HepG2 (cell line): Measurements from ENCODE around the gene AGBL3. TPM values are rescaled to one million over a fixed set of nuclear protein-coding genes. Genes with fewer than 3 reads are reported as not detected.

Experiments
- ATAC-seq: fragments of 200-7000 bp; cut with Tn5 transposase; 3 replicates; pipeline ENCODE4 v1.9.1; 2020; ENCODE audit warnings: mild to moderate bottlenecking, moderate library complexity
- BruUV-seq: library from RNA; stranded (reverse); fragments of 400-500 nt; replicated peaks from 2 replicates; lab custom pipeline; 2021; lab: Mats Ljungman, UMichigan
- CTCF ChIA-PET: fragments of 300-600 bp; formaldehyde crosslinking; extraction: SDS; loops from one replicate; lab custom pipeline; 2021; ENCODE audit warnings: low total read pairs, inconsistent platforms, low intra/inter-chr PET ratio; lab: Yijun Ruan, JAX
- POLR2A ChIA-PET: fragments of 350-600 bp; sonication (Branson Sonifier 250); formaldehyde crosslinking; loops from one replicate; lab custom pipeline; 2020; ENCODE audit warnings: antibody characterized with exemption, inconsistent platforms; lab: Yijun Ruan, JAX
- DNase-seq: peaks from one replicate; pipeline ENCODE4 v3.0.0-alpha.2; 2015; ENCODE audit warnings: low spot score
- FAIRE-seq: peaks from 3 replicates; lab custom pipeline; 2011; peaks lifted over from hg19 to GRCh38; lab: Jason Lieb, UNC
- H2AFZ ChIP-seq: one replicate; pipeline ENCODE4 v1.6.1; 2011; ENCODE audit warnings: low read length, inconsistent platforms
- H3K27ac ChIP-seq: fragments of 300-600 bp; 3 replicates; pipeline ENCODE4 v1.8.0; 2011; ENCODE audit warnings: mixed run types, mild to moderate bottlenecking, mixed read lengths, low read length, inconsistent platforms; ENCODE audit not compliant: insufficient read depth; ENCODE audit errors: extremely low read length
- H3K27me3 ChIP-seq, 2 experiments: fragments of 200-600 bp in 1 of 2; 2 replicates in 1 of 2; 3 replicates in 1 of 2; pipeline versions ENCODE4 v1.6.0 to v1.8.0; 2011; ENCODE audit warnings: low read length in 2 of 2, mild to moderate bottlenecking in 2 of 2, moderate library complexity in 2 of 2, inconsistent platforms in 1 of 2; ENCODE audit not compliant: insufficient read depth in 2 of 2, control insufficient read depth in 1 of 2
- H3K36me3 ChIP-seq, 2 experiments: fragments of 200-600 bp in 1 of 2; replicated peaks in 1 of 2; 2 replicates in 1 of 2; 3 replicates in 1 of 2; pipeline versions ENCODE4 v1.5.1 to v1.8.0; 2011; ENCODE audit warnings: low read length in 2 of 2, inconsistent platforms in 1 of 2; ENCODE audit not compliant: insufficient read depth in 2 of 2, control insufficient read depth in 1 of 2
- H3K4me1 ChIP-seq: 2 replicates; pipeline ENCODE4 v1.5.1; 2012; ENCODE audit warnings: low read length, inconsistent platforms; ENCODE audit not compliant: insufficient read depth
- H3K4me2 ChIP-seq: 2 replicates; pipeline ENCODE4 v1.6.0; 2011; ENCODE audit warnings: low read depth, low read length, inconsistent platforms
- H3K4me3 ChIP-seq, 3 experiments: fragments of 200-600 bp in 1 of 3; sonication (generic), shearing (Covaris generic) in 1 of 3; replicated peaks in 1 of 3; 2 replicates each; pipeline ENCODE4 v1.5.1; 2011 to 2016; ENCODE audit warnings: low read length in 3 of 3, inconsistent platforms in 2 of 3, low read depth in 2 of 3, mild to moderate bottlenecking in 2 of 3, control low read depth in 1 of 3, mixed read lengths in 1 of 3; ENCODE audit not compliant: insufficient read depth in 1 of 3
- H3K79me2 ChIP-seq: one replicate; pipeline ENCODE4 v1.6.1; 2011; ENCODE audit warnings: low read length, inconsistent platforms; ENCODE audit not compliant: insufficient read depth
- H3K9ac ChIP-seq: 2 replicates; pipeline ENCODE4 v1.6.0; 2011; ENCODE audit warnings: mild to moderate bottlenecking, low read depth, low read length, inconsistent platforms; ENCODE audit not compliant: insufficient read depth
- H3K9me3 ChIP-seq: 2 replicates; pipeline ENCODE4 v1.5.1; 2012; ENCODE audit warnings: mild to moderate bottlenecking, low read length
- H4K20me1 ChIP-seq: 2 replicates; pipeline ENCODE4 v1.6.0; 2011; ENCODE audit warnings: inconsistent platforms, mild to moderate bottlenecking, low read length, moderate library complexity; ENCODE audit not compliant: insufficient read depth
- CENPT ChIP-seq: sonication (generic); formaldehyde crosslinking; IDR thresholded peaks from 2 replicates; pipeline ENCODE4 v1.8.0; 2022; ENCODE audit warnings: low read depth, mild to moderate bottlenecking, moderate library complexity, missing genetic modification reagents
- GPN1 ChIP-seq: sonication (generic); formaldehyde crosslinking; IDR thresholded peaks from 2 replicates; pipeline ENCODE4 v1.5.1; 2020; ENCODE audit warnings: missing genetic modification reagents, borderline replicate concordance
- HMG20B ChIP-seq: conservative IDR thresholded peaks from 2 replicates; pipeline ENCODE4 v1.6.1; 2016; ENCODE audit warnings: missing genetic modification reagents, missing compliant biosample characterization
- KAT8 ChIP-seq: IDR thresholded peaks from 2 replicates; pipeline ENCODE4 v1.6.1; 2016; ENCODE audit warnings: missing genetic modification reagents, missing compliant biosample characterization
- LCORL ChIP-seq, 2 experiments: fragments of 450-650 bp in 1 of 2; sonication (generic) in 1 of 2; formaldehyde crosslinking in 1 of 2; IDR thresholded peaks; 2 replicates each; pipeline versions ENCODE4 v1.5.0 to v1.6.1; 2017 to 2020; ENCODE audit warnings: antibody characterized with exemption in 1 of 2, missing genetic modification reagents in 1 of 2
- MYPOP ChIP-seq: sonication (generic); formaldehyde crosslinking; IDR thresholded peaks from 2 replicates; pipeline ENCODE4 v1.8.1; 2023; ENCODE audit warnings: mild to moderate bottlenecking, moderate library complexity, missing genetic modification reagents
- NFIC ChIP-seq: IDR thresholded peaks from 2 replicates; pipeline ENCODE4 v1.6.1; 2012; ENCODE audit warnings: mild to moderate bottlenecking, low read length, inconsistent platforms
- NR1H2 ChIP-seq: sonication (generic); formaldehyde crosslinking; IDR thresholded peaks from 2 replicates; pipeline ENCODE4 v1.8.1; 2022; ENCODE audit warnings: low read depth, missing genetic modification reagents, borderline replicate concordance
- RARA ChIP-seq: IDR thresholded peaks from 2 replicates; pipeline ENCODE4 v1.6.1; 2016; ENCODE audit warnings: missing genetic modification reagents, missing compliant biosample characterization
- SIN3B ChIP-seq: fragments of 150-350 bp; IDR thresholded peaks from 2 replicates; pipeline ENCODE4 v1.6.1; 2014; ENCODE audit warnings: low read length
- SMYD3 ChIP-seq: sonication (generic); formaldehyde crosslinking; IDR thresholded peaks from 2 replicates; pipeline ENCODE4 v1.8.1; 2023; ENCODE audit warnings: mild to moderate bottlenecking, missing genetic modification reagents
- ZNF230 ChIP-seq: sonication (generic); formaldehyde crosslinking; IDR thresholded peaks from 2 replicates; pipeline ENCODE4 v1.4.0; 2020; ENCODE audit warnings: mild to moderate bottlenecking, missing genetic modification reagents
- ZNF296 ChIP-seq: sonication (generic); formaldehyde crosslinking; conservative IDR thresholded peaks from 2 replicates; pipeline ENCODE4 v1.5.0; 2020; ENCODE audit warnings: mild to moderate bottlenecking, missing genetic modification reagents
- ZNF562 ChIP-seq: sonication (generic); formaldehyde crosslinking; IDR thresholded peaks from 2 replicates; pipeline ENCODE4 v1.8.0; 2022; ENCODE audit warnings: missing genetic modification reagents, borderline replicate concordance
- ZNF746 ChIP-seq: sonication (generic); formaldehyde crosslinking; IDR thresholded peaks from 2 replicates; pipeline ENCODE4 v1.8.0; 2022; ENCODE audit warnings: mild to moderate bottlenecking, missing genetic modification reagents
- ZNF747 ChIP-seq: sonication (generic); formaldehyde crosslinking; IDR thresholded peaks from 2 replicates; pipeline ENCODE4 v1.8.1; 2023; ENCODE audit warnings: missing genetic modification reagents, mild to moderate bottlenecking, borderline replicate concordance
- WGBS: methylation state at CpG from one replicate; pipeline ENCODE4 v1.1.6; 2017; ENCODE audit warnings: low lambda C conversion rate; 5-methylcytosine and 5-hydroxymethylcytosine counted together
- in situ Hi-C: cut with HindIII; loops from 2 replicates; pipeline ENCODE4 v1.10.0; 2017; ENCODE audit warnings: low pct_unique_long_range_greater_than_20kb; ENCODE audit not compliant: extremely low pct_ligation_motif_present
- intact Hi-C: fragments of 100-400 bp; cut with micrococcal nuclease; formaldehyde crosslinking; loops from one replicate; pipeline ENCODE4 v1.10.0; 2022; ENCODE audit not compliant: unreplicated experiment
- polyA plus RNA-seq, 8 experiments: library from polyadenylated mRNA; depleted of rRNA in 3 of 8; stranded (reverse) in 7 of 8; unstranded in 1 of 8; fragments of >200 nt; fragmentation: Illumina TruSeq in 4 of 8; extraction: Trizol in 4 of 8; gene quantifications; 2 replicates each; pipeline versions ENCODE4 v1.2.1 to v1.2.3, GENCODE V29; 2011 to 2016; ENCODE audit warnings: low read depth in 4 of 8, missing spikeins in 1 of 8, mixed read lengths in 1 of 8; ENCODE audit not compliant: insufficient read depth in 1 of 8
- total RNA-seq, 5 experiments: library from RNA; depleted of rRNA; stranded (reverse); fragments of >200 nt; fragmentation: Illumina TruSeq; extraction: Trizol; gene quantifications; 2 replicates each; pipeline ENCODE4 v1.2.3, GENCODE V29; 2016; ENCODE audit warnings: low read depth in 1 of 5
- TF ChIP-seq, protein P1 (sequence below): sonication (generic); formaldehyde crosslinking; IDR thresholded peaks from 2 replicates; pipeline ENCODE4 v1.4.0; 2020; ENCODE audit warnings: mild to moderate bottlenecking, missing genetic modification reagents, borderline replicate concordance
- TF ChIP-seq, protein P2 (sequence below): IDR thresholded peaks from 2 replicates; pipeline ENCODE4 v1.6.1; 2016; ENCODE audit warnings: low read depth

AGBL3 gene
- total and polyA plus RNA-seq, 2 of the 13 experiments (the other 11 are each of a cell fraction or from before 2014, with no cell fraction given): 2.2 to 7.2 TPM

DNA sequence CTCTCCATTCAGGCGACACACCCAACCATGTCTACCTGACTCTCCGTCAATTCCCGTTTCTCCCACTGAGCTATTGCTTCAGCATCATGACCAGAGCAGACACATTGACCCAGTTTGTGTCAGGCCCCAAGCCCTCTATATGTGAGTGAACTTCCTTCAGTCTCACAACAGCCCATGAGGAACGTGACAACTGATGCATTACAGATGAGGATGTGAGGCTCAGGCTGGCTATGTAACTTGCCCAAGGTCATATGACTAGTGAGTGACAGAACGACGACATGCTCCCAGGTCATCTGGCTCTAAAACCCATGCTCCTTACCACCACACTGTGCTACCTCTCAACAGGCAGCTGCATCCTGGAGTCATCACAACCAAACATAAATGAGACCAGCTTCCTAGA, 165.2 kb downstream of the AGBL3 start (continued):
- TF ChIP-seq MYPOP (CRISPR knock-in tag): no peak

DNA sequence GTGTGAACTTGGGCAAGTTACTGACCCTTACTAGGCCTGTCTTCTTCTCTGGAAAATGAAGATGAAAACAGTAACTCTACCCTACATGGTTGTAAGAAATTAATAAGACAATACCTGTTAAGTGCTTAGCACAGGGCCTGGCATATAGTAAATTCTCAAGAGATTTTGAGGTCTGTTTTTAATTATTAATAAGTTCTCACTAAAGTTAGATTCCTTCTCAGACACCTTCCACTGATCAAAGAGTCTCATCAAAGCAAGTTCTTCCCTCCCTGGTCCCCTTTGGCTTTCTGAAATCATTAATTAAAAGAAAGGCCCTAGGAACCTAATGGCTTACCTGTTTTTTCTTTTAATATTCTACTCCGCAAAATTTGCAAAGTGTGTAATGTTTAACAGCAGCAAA, 166.1 kb downstream of the AGBL3 start:
- ChIA-PET CTCF (no interaction called here), POLR2A (no interaction called here)
- 100% methylated on average over 1 of the region's 1 CpG for WGBS
- intact Hi-C loops (no loop called here), in situ Hi-C loops (no loop called here)
- H3K4me1 ChIP-seq: peaks cover 61% of the 10 kb centered on the region
- ATAC-seq (no peak), DNase-seq (no peak), FAIRE-seq (no peak)
- H3K4me2 ChIP-seq: no peak overlapping the region; the same call in 1 of the 2 replicates
- no peak overlapping the region for H2AFZ ChIP-seq
- no peak for TF ChIP-seq ZNF562 (CRISPR knock-in tag)
- TF ChIP-seq ZNF230 (CRISPR knock-in tag): no peak
- TF ChIP-seq SIN3B: no peak
- TF ChIP-seq, protein P1, sequence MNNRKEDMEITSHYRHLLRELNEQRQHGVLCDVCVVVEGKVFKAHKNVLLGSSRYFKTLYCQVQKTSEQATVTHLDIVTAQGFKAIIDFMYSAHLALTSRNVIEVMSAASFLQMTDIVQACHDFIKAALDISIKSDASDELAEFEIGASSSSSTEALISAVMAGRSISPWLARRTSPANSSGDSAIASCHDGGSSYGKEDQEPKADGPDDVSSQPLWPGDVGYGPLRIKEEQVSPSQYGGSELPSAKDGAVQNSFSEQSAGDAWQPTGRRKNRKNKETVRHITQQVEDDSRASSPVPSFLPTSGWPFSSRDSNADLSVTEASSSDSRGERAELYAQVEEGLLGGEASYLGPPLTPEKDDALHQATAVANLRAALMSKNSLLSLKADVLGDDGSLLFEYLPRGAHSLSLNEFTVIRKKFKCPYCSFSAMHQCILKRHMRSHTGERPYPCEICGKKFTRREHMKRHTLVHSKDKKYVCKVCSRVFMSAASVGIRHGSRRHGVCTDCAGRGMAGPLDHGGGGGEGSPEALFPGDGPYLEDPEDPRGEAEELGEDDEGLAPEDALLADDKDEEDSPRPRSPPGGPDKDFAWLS (CRISPR knock-in tag): no peak
- TF ChIP-seq HMG20B (CRISPR knock-in tag): no peak
- no peak for TF ChIP-seq KAT8
- no peak for TF ChIP-seq NR1H2 (CRISPR knock-in tag)
- no peak for TF ChIP-seq ZNF747 (CRISPR knock-in tag)
- no peak for TF ChIP-seq LCORL (IDR thresholded peaks at IDR 0.05)
- no peak for TF ChIP-seq LCORL (CRISPR knock-in tag; IDR thresholded peaks at IDR 0.05)
- TF ChIP-seq CENPT (CRISPR knock-in tag): no peak
- TF ChIP-seq RARA: no peak
- TF ChIP-seq, protein P2, sequence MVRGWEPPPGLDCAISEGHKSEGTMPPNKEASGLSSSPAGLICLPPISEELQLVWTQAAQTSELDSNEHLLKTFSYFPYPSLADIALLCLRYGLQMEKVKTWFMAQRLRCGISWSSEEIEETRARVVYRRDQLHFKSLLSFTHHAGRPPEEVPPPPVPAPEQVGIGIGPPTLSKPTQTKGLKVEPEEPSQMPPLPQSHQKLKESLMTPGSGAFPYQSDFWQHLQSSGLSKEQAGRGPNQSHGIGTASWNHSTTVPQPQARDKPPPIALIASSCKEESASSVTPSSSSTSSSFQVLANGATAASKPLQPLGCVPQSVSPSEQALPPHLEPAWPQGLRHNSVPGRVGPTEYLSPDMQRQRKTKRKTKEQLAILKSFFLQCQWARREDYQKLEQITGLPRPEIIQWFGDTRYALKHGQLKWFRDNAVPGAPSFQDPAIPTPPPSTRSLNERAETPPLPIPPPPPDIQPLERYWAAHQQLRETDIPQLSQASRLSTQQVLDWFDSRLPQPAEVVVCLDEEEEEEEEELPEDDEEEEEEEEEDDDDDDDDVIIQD (CRISPR knock-in tag): no peak
- TF ChIP-seq ZNF296 (CRISPR knock-in tag): no peak
- no peak for TF ChIP-seq SMYD3
- TF ChIP-seq ZNF746 (CRISPR knock-in tag): no peak
- no peak for TF ChIP-seq NFIC
- no peak for TF ChIP-seq GPN1
- H3K27me3 ChIP-seq: no peaks in the 10 kb centered on the region; a peak in 1 of 5 replicates
- H3K9ac ChIP-seq: no peak overlapping the region
- no peak overlapping the region for H3K27ac ChIP-seq
- no peak overlapping the region for H3K4me3 ChIP-seq
- H3K36me3 ChIP-seq: peaks cover 4 to 18% of the 10 kb centered on the region in 2 experiments; a peak in 3 of 5 replicates
- BruUV-seq: no TSS peak
- no peaks in the 10 kb centered on the region; the same call in 1 of the 2 replicates for H4K20me1 ChIP-seq
- peaks cover 87% of the 10 kb centered on the region for H3K79me2 ChIP-seq
- H3K9me3 ChIP-seq: peaks cover 20% of the 10 kb centered on the region
